Progenitor cell of endocrine pancreas (in vitro differentiated cells): ENCODE data around the gene SP3. TPM values are rescaled to one million over a fixed set of nuclear protein-coding genes. Genes with fewer than 3 reads are reported as not detected.

ENCODE experiments used
- DNase-seq: peaks from one replicate; pipeline ENCODE4 v3.0.0; 2021; ENCODE audit warnings: low spot score; ENCODE audit not compliant: unreplicated experiment
- H3K27ac Mint-ChIP-seq: 2 replicates; pipeline ENCODE4 v1.8.0; 2021; ENCODE audit warnings: mild to moderate bottlenecking, moderate library complexity, mixed read lengths
- H3K27me3 Mint-ChIP-seq: 2 replicates; pipeline ENCODE4 v1.8.0; 2021; ENCODE audit warnings: mixed read lengths
- H3K36me3 Mint-ChIP-seq: 2 replicates; pipeline ENCODE4 v1.8.0; 2022; ENCODE audit warnings: mixed read lengths; ENCODE audit not compliant: insufficient read depth
- H3K4me1 Mint-ChIP-seq: 2 replicates; pipeline ENCODE4 v1.8.0; 2021; ENCODE audit warnings: low read depth, mixed read lengths
- H3K4me3 Mint-ChIP-seq: 2 replicates; pipeline ENCODE4 v1.8.0; 2021; ENCODE audit warnings: low read depth, mild to moderate bottlenecking, moderate library complexity, mixed read lengths
- H3K9me3 Mint-ChIP-seq: 2 replicates; pipeline ENCODE4 v1.8.0; 2021; ENCODE audit warnings: low read depth, mixed read lengths
- total RNA-seq: library from RNA; stranded (reverse); gene quantifications from 2 replicates; pipeline ENCODE4 v1.2.1, GENCODE V29; 2021
- TF ChIP-seq, protein P1 (sequence below): fragments of 200-600 bp; sonication (generic); IDR thresholded peaks from one replicate; pipeline ENCODE4 v1.5.0; 2021; ENCODE audit warnings: antibody characterized with exemption, mild to moderate bottlenecking; ENCODE audit not compliant: unreplicated experiment

Gene SP3
- total RNA-seq, 1 donor from 2014 or later, result 96.9 TPM

DNA sequence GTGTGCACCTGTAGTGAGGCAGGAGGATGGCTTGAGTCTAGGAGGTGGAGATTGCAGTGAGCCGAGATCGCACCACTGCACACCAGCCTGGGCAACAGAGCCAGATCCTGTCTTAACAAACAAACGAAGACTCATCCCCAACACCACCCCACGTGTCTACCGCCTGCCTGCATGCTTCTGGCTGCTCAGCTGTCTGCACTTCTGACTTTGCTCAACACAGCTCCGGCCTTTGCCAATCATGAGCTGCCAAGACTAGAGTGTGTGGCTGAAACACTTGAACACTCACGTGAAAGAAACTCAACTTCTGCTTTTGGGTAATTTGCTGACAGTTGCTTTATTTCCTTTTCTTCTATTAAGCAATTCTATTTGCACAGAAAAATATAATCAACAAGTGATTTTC is 32.1 kb upstream of the SP3 start:
- Mint-ChIP-seq H3K9me3 (no peaks in the 10 kb centered on the region), H3K4me3 (no peak overlapping the region), H3K4me1 (no peaks in the 10 kb centered on the region), H3K27ac (no peak overlapping the region), H3K27me3 (peaks cover 35% of the 10 kb centered on the region), H3K36me3 (no peaks in the 10 kb centered on the region)
- no peak for DNase-seq
- TF ChIP-seq, protein P1, sequence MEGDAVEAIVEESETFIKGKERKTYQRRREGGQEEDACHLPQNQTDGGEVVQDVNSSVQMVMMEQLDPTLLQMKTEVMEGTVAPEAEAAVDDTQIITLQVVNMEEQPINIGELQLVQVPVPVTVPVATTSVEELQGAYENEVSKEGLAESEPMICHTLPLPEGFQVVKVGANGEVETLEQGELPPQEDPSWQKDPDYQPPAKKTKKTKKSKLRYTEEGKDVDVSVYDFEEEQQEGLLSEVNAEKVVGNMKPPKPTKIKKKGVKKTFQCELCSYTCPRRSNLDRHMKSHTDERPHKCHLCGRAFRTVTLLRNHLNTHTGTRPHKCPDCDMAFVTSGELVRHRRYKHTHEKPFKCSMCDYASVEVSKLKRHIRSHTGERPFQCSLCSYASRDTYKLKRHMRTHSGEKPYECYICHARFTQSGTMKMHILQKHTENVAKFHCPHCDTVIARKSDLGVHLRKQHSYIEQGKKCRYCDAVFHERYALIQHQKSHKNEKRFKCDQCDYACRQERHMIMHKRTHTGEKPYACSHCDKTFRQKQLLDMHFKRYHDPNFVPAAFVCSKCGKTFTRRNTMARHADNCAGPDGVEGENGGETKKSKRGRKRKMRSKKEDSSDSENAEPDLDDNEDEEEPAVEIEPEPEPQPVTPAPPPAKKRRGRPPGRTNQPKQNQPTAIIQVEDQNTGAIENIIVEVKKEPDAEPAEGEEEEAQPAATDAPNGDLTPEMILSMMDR, result no peak

DNA sequence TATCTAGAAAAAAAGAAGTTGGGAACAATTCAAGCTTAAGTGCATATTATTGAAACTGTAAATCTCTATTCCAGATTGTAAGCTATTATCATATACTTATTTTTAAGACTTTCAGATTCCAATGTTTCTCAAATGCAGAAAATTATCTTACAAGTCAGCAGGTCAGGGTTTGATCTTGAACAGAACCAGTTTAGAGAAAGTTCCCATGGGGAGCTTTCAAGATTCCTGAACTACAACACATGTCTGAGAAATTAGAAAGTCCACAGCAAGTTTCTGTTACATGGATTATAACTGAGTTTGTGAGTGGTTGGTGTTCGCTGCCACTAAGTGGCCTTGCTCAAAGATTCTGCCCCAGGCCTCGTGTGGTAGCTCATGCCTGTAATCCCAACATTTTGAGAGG is 31.6 kb upstream of the SP3 start:
- Mint-ChIP-seq H3K4me1 (no peaks in the 10 kb centered on the region), H3K36me3 (no peaks in the 10 kb centered on the region), H3K27me3 (peaks cover 35% of the 10 kb centered on the region), H3K27ac (no peak overlapping the region), H3K9me3 (no peaks in the 10 kb centered on the region), H3K4me3 (no peak overlapping the region)
- TF ChIP-seq, protein P1, result no peak
- no peak for DNase-seq

DNA sequence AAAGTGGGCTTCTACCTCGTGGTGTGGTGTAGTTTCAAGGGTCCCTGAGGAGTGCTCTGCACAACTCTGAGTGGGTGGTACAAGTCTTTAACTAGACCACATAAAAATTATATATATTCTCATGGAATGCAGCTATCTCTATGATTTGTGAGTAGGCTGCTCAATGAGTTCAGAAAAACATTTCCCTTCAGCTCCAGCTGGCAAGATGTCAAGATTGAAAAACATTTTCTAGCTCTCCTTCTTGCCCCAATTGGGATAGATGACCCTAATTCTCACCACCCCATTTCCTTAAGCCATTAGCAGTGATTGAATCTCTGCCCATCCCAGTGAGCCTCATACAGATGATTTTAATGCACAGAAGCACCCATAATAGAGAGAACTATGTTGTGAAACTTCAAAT is 28.3 kb upstream of the SP3 start:
- Mint-ChIP-seq H3K4me3 (no peak overlapping the region), H3K27ac (no peak overlapping the region), H3K27me3 (peaks cover 44% of the 10 kb centered on the region), H3K36me3 (no peaks in the 10 kb centered on the region), H3K9me3 (no peaks in the 10 kb centered on the region), H3K4me1 (no peaks in the 10 kb centered on the region)
- no peak for DNase-seq
- TF ChIP-seq, protein P1, result no peak

DNA sequence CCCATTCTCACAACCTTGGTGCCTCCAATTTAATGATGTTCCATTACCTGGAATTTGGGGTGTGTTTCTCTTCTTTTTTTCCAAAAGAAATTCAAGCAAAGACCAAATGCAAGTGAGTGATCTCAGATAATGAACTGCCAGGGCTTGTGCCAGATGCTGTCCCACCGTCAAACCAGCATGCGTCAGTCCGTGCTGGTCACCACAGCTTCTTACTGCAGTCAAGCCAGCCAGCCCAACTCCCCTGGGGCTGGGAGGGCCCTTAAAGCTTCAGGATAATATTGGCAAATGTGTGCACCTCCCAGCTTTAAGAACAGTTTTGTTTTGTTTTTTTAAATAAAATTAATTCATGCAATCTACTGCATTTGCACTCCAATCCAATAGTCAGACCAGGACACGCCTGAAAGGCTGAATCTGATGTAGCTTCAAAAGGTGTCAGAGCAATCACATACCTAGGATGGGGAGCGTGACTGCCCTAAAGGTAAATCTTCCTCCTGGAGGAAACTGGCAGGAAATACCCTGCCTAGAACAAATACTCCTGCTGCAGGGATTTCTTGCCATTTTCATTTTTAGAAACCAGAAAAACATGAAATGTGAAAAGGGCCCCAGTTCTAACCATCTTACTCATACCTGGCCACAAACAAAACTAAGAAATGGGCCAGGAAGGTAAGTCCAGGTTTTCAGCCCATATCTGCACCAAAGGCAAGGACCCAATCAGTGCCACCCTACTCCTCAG is 26.8 kb upstream of the SP3 start:
- no peak overlapping the region for H3K27ac Mint-ChIP-seq
- H3K9me3 Mint-ChIP-seq, result no peaks in the 10 kb centered on the region
- peaks cover 37% of the 10 kb centered on the region for H3K27me3 Mint-ChIP-seq
- H3K4me1 Mint-ChIP-seq, result peaks cover 2% of the 10 kb centered on the region
- DNase-seq, result no peak
- TF ChIP-seq, protein P1, result no peak
- H3K36me3 Mint-ChIP-seq, result no peaks in the 10 kb centered on the region
- no peak overlapping the region for H3K4me3 Mint-ChIP-seq

DNA sequence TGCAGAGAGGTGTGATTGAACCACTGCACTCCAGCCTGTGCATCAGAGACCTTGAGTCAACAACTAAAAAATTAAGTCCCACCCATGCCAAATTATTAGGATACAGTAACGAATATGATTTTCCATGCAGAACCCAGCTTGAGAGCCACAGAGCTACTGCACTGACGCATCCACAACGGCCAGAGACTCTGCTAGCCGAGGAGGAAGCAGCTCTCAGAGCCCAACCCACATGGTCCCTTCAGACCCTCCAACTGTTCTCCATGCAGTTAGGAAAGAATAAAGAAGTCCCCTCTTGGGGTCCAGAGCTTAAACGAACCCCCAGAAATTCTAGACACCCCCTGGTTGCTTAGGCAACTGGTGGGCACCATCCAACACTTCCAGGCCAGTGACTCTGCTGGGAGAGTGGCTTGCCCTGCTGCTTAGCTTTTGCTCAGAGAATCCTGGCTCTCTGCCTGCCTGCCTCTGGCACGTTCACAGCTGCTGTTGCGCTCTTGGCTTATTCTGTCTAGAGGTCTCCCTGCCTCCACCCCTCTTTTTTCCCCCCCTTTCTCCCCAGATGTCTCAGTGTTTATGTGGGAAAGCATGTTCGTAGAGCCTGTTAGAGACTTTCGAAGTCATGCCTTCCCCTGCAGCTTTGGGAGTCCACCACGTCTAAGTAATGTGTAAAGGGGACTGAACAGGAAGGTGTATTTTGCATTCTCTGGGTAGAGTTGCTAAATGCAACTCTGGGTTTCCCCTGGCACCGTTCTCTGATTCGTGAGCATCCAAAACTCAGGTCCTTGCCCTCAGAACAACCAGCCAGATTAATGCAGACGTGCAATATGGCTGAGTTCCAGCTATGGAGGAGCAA is 26.0 kb upstream of the SP3 start:
- no peak overlapping the region for H3K4me3 Mint-ChIP-seq
- H3K36me3 Mint-ChIP-seq, result no peaks in the 10 kb centered on the region
- peaks cover 2% of the 10 kb centered on the region for H3K4me1 Mint-ChIP-seq
- no peak overlapping the region for H3K27ac Mint-ChIP-seq
- DNase-seq, result no peak
- TF ChIP-seq, protein P1, result no peak
- no peaks in the 10 kb centered on the region for H3K9me3 Mint-ChIP-seq
- H3K27me3 Mint-ChIP-seq, result peaks cover 34% of the 10 kb centered on the region
